Measurements from ENCODE around the gene NKAIN1.
"Not testable (repeated sequence)": the region's sequence is repeated elsewhere in the genome, so short reads cannot be mapped to it uniquely, and the experiment has no call there.

The NKAIN1 gene

GRCh38 chr1:31231802-31232201, 7.9 kb downstream of the NKAIN1 start:
- DNase-seq, result no peak

GRCh38 chr1:31230378-31230777, 9.3 kb downstream of the NKAIN1 start:
- DNase-seq, result no peak

GRCh38 chr1:31228986-31229385, 10.7 kb downstream of the NKAIN1 start:
- no peak for DNase-seq

- DNase-seq, result no peak
Measured at GRCh38 chr1:31227891-31228568, 11.7 kb downstream of the NKAIN1 start.

GRCh38 chr1:31224068-31224467, 15.6 kb downstream of the NKAIN1 start:
- DNase-seq, result no peak

GRCh38 chr1:31222176-31222575, 17.5 kb downstream of the NKAIN1 start:
- DNase-seq, result no peak

- DNase-seq, result no peak
Measured at GRCh38 chr1:31221072-31221471, 18.6 kb downstream of the NKAIN1 start.

GRCh38 chr1:31219489-31219888, 20.2 kb downstream of the NKAIN1 start:
- no peak for DNase-seq

GRCh38 chr1:31218705-31219104, 21.0 kb downstream of the NKAIN1 start:
- no peak for DNase-seq

GRCh38 chr1:31216016-31216415, 23.7 kb downstream of the NKAIN1 start:
- no peak for DNase-seq

- DNase-seq, result no peak
Measured at GRCh38 chr1:31215065-31215570, 24.6 kb downstream of the NKAIN1 start.

GRCh38 chr1:31214316-31215064, 25.2 kb downstream of the NKAIN1 start:
- DNase-seq, result no peak

GRCh38 chr1:31208361-31208945, 31.2 kb downstream of the NKAIN1 start:
- DNase-seq, result no peak

- DNase-seq, result no peak
Measured at GRCh38 chr1:31207569-31207968, 32.1 kb downstream of the NKAIN1 start.

- DNase-seq, result no peak
Measured at GRCh38 chr1:31207046-31207445, 32.6 kb downstream of the NKAIN1 start.

- DNase-seq, result no peak
Measured at GRCh38 chr1:31203215-31203614, 36.5 kb downstream of the NKAIN1 start.

GRCh38 chr1:31201931-31202360, 37.7 kb downstream of the NKAIN1 start:
- DNase-seq, result no peak

GRCh38 chr1:31199949-31200348, 39.7 kb downstream of the NKAIN1 start:
- DNase-seq, result no peak

GRCh38 chr1:31199236-31199790, 40.4 kb downstream of the NKAIN1 start:
- no peak for DNase-seq

GRCh38 chr1:31198600-31198999, 41.1 kb downstream of the NKAIN1 start:
- no peak for DNase-seq

GRCh38 chr1:31198150-31198549, 41.5 kb downstream of the NKAIN1 start:
- no peak for DNase-seq

- DNase-seq, result no peak
Measured at GRCh38 chr1:31196685-31197084, 43.0 kb downstream of the NKAIN1 start.

GRCh38 chr1:31195267-31195666, 44.4 kb downstream of the NKAIN1 start:
- not testable (repeated sequence) for DNase-seq

GRCh38 chr1:31193729-31194128, 46.0 kb downstream of the NKAIN1 start:
- no peak for DNase-seq
